Parathyroid adenoma (tissue), 2 donors: ENCODE measurements around the gene PKD1.
A peak's percentile ranks its signal among the peaks of the same experiment; 100 is the strongest.
"Not testable (repeated sequence)": the region's sequence is repeated elsewhere in the genome, so short reads cannot be mapped to it uniquely, and the experiment has no call there.

Experiments
- H2AFZ ChIP-seq: fragments of 300-600 bp; sonication (generic); one replicate; pipeline ENCODE4 v1.7.0; 2017; ENCODE audit warnings: antibody characterized with exemption, mild to moderate bottlenecking
- H3K27ac ChIP-seq: fragments of 300-600 bp; sonication (generic); one replicate; pipeline ENCODE4 v1.7.0; 2017
- H3K27me3 ChIP-seq: fragments of 300-600 bp; sonication (generic); one replicate; pipeline ENCODE4 v1.7.0; 2017; ENCODE audit warnings: low read length; ENCODE audit not compliant: control insufficient read depth, insufficient read depth
- H3K36me3 ChIP-seq: fragments of 300-600 bp; sonication (generic); one replicate; pipeline ENCODE4 v1.7.0; 2017; ENCODE audit warnings: low read length; ENCODE audit not compliant: control insufficient read depth, insufficient read depth
- H3K4me1 ChIP-seq: fragments of 300-600 bp; sonication (generic); one replicate; pipeline ENCODE4 v1.7.0; 2017; ENCODE audit warnings: control low read depth
- H3K4me2 ChIP-seq: fragments of 300-600 bp; sonication (generic); one replicate; pipeline ENCODE4 v1.7.0; 2017; ENCODE audit warnings: low read length
- H3K4me3 ChIP-seq: fragments of 300-600 bp; sonication (generic); one replicate; pipeline ENCODE4 v1.7.0; 2017; ENCODE audit warnings: low read depth, low read length
- H3K79me2 ChIP-seq: fragments of 300-600 bp; sonication (generic); one replicate; pipeline ENCODE4 v1.7.0; 2017; ENCODE audit warnings: control low read depth
- H3K9ac ChIP-seq: fragments of 300-600 bp; sonication (generic); one replicate; pipeline ENCODE4 v1.7.0; 2017; ENCODE audit warnings: mild to moderate bottlenecking
- H3K9me3 ChIP-seq: fragments of 300-600 bp; sonication (generic); one replicate; pipeline ENCODE4 v1.7.0; 2017; ENCODE audit warnings: low read length; ENCODE audit not compliant: control insufficient read depth
- donor health status: primary hyperparathyroidism.

Gene PKD1

DNA sequence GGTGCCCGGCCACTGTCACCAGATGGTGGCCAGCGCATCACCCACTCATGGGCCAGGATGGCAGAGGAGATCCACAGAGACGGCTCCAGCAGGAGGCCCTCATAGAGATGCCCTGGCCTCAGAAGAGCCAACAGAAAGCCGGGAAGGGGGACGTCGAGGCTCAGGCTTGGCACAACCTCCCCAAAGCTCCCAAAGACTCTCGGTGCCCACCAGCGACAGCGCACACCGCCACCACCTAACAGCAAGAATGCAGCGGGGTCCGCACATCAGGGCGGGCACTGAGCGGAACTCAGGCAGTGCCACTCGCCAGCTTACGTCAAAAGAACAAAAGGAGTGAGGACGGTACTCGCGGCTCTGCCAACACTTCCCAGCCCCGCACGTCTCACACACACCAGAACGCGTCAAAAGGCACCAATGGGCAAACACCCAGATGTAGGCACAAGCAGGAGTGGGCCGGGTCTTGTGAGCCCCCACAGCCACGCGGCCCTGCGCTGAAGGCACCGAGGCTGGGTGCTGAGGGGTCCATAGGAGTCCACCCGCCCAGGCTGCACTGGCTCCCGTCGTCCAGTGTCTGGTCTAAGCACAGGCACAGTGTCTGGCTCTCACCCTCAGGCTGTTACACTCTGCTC lies 8.7 kb downstream of the PKD1 start:
- H3K36me3 ChIP-seq, H3K4me2 ChIP-seq, H3K9me3 ChIP-seq, H3K27me3 ChIP-seq, H3K4me3 ChIP-seq, H3K4me1 ChIP-seq, H3K9ac ChIP-seq, H2AFZ ChIP-seq, H3K27ac ChIP-seq: not testable (repeated sequence)
- H3K79me2 ChIP-seq: peaks cover 41% of the 10 kb centered on the region

DNA sequence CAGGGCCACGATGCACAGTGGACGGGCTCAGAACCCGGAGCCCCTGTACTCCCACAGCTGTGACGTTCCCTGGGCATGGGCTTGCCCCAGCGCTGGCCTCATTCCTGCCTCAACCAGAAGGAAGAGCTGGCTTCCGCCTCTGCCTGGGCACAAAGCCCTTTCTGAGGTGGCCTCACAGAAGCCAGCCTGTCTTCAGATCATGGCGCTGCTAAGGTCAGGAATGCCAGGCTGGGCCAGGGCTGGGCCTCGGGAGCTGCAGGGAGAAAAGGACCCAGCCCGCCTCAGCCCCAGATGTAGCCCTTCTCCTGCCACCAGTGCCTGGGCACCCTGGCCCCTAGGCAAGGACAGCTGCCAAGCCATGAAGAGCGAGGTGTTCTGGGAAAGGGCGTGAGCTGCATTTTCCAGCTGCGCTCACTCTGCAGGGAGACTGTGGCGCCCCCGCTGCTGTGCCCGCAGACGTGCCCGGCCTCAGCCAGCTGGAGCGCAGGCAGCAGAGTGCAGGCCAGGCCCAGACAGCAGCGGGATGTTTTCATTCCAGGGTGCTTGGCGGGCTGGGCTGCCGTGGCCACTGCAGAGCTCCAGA lies 9.4 kb downstream of the PKD1 start:
- not testable (repeated sequence) for H3K36me3 ChIP-seq, H3K27ac ChIP-seq, H3K9ac ChIP-seq, H3K4me3 ChIP-seq, H3K4me2 ChIP-seq, H2AFZ ChIP-seq, H3K4me1 ChIP-seq, H3K9me3 ChIP-seq, H3K27me3 ChIP-seq
- peaks cover 39% of the 10 kb centered on the region for H3K79me2 ChIP-seq

DNA sequence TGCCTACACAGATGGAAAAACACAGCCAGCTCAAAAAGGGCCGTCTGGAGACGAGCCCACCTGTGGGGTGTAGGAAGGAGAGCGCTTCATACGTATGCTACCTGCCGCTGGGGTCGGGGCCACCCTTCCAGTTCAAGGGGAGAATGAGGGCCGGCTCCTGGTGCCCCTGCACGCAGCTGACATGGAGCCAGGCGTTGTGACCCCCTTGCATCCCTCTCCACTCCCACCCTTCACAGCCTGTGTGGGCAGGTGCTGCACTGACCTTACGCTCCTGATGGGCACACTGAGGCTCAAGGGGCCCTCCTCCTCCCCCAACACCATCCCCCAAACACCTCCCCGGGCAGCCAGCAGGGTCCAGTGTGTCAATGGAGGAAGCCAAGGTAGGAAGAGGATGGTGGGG lies 10.1 kb downstream of the PKD1 start:
- not testable (repeated sequence) for H3K27me3 ChIP-seq, H3K36me3 ChIP-seq, H2AFZ ChIP-seq, H3K4me1 ChIP-seq, H3K9ac ChIP-seq, H3K4me2 ChIP-seq, H3K9me3 ChIP-seq, H3K4me3 ChIP-seq
- H3K79me2 ChIP-seq: peaks cover 40% of the 10 kb centered on the region
- H3K27ac ChIP-seq: peak overlapping the region; percentile 64

DNA sequence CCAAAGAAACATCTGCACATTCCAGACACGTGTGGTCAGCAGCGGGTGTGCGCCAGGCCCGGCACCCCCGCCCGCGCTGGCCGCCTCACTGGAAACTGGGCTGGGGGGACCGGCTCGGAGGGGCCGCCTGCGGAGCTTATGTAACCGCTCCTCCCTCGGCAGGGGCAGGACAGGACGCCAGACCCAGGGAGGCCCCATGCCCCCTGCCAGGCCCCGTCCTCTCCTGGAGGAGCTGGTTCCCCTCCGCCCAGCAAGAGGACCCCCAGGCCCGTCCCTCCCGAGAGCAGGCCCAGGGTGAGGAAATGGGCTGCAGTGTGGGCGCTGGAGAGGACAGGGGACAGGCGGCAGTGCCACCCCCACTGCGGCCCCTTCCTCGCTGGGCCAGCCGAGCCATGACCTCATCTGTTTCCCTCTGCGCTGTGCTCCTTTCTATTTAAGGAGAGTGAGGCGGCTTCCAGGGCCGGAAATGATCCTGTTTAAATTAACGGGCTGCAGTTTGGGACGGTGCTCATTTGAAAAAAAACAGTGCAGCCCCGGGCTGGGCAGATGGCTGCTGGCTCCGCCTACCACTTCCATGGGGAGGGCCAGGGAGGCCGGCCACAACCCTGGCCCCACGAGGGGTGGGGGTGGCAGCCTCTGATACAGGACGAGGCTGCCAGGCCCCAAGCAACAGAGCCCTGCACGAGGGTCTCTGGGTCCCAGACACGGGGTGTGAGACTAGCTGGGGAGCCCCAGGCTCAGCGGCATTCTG lies 10.8 kb downstream of the PKD1 start:
- not testable (repeated sequence) for H3K36me3 ChIP-seq, H2AFZ ChIP-seq, H3K4me2 ChIP-seq, H3K27me3 ChIP-seq, H3K4me1 ChIP-seq, H3K9me3 ChIP-seq, H3K9ac ChIP-seq, H3K4me3 ChIP-seq
- peaks cover 35% of the 10 kb centered on the region for H3K79me2 ChIP-seq
- peak overlapping the region; percentile 64 for H3K27ac ChIP-seq

DNA sequence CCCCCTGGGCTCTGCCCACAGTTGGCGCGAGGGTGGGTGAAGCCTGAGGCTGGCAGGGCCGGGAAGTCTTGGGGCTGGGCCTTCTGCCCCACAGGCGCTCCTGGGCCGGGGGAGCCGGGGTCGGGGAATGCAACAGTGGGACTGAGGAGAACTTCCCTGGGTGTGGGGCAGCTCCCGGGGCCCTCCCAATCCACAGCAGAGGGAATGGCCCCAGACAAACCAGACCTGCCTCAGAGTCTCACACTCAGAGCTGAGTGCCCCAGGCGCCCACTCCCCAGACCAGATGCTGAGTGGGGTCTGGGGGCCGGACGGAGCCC lies 11.4 kb downstream of the PKD1 start:
- Histone ChIP-seq H3K27ac (peak overlapping the region; percentile 64), H3K79me2 (peaks cover 35% of the 10 kb centered on the region)
- H3K9ac ChIP-seq, H3K4me1 ChIP-seq, H3K9me3 ChIP-seq, H2AFZ ChIP-seq, H3K27me3 ChIP-seq, H3K4me2 ChIP-seq, H3K4me3 ChIP-seq, H3K36me3 ChIP-seq: not testable (repeated sequence)

DNA sequence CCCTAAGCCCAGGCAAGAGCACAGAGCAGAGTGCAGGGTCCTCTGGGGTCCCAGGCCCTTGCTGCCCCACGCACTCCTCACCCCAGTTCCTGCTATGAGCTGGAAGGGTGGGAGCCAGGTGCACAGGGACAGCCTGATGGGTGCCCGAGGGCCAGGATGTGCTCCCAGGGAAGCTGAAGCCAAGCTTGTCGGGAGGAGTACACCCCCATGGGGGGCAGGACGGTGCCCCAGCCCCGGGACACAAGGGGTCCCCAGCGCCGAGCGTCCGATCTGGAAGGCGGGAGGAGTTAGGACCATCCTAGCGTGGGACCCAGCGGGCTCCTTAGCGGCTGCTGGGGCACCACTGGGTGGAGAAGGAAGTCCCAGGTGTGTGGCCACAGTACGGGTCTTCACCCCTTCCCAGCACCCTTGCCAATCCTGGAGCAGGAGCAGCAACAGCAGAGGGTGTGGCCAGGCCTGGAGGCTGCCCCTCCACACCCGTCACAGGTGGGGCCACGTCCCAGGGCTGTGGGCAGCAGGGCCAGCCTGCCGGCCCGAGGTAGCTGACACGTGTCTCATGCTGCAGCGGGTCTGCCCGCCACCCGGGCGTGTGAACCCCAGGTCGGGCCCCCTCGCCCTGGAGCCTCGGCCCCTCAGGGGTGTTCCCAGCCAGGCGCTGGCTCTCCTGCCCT lies 11.9 kb downstream of the PKD1 start:
- H3K4me2 ChIP-seq, H2AFZ ChIP-seq, H3K9me3 ChIP-seq, H3K36me3 ChIP-seq, H3K4me1 ChIP-seq, H3K27ac ChIP-seq, H3K4me3 ChIP-seq, H3K27me3 ChIP-seq, H3K9ac ChIP-seq: not testable (repeated sequence)
- peaks cover 34% of the 10 kb centered on the region for H3K79me2 ChIP-seq

DNA sequence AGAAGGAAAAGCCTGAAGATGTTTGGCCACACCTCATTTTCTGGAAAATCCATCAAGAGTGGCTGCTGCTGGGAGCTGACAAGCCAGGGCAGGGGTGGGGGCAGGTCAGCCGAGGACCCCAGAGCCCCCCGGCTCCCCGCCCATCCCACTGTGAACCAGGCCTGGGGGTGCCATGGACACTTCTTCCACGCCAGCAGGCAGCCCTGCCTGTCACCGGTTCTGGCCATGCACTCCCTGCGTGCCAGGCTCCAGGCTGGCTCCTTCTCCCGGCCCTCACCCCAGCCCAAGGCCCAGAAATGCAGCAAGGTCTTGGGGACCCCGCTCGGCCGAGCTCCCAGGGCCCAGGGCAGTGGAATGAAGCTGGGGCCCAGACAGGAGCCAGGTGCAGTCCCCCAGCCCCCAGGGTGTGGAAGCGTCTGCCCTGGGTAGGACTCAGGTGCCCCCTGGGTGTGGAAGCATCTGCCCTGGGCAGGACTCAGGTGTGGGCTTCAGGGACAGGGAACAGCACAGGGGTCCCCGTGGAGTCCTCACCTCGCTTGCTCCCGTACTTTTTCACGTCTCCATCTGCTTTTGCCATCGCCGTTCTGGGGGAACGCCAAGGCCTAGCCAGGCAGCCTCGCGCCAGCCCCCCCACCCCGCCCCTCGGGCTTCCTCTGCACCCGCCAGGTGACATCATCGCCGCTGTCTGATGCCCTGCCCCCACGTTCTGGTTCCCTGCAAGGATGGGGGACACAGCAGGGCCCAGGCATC lies 12.6 kb downstream of the PKD1 start:
- not testable (repeated sequence) for H3K4me1 ChIP-seq, H2AFZ ChIP-seq, H3K27ac ChIP-seq, H3K4me3 ChIP-seq, H3K36me3 ChIP-seq, H3K27me3 ChIP-seq, H3K9me3 ChIP-seq, H3K4me2 ChIP-seq, H3K9ac ChIP-seq
- H3K79me2 ChIP-seq: peaks cover 30% of the 10 kb centered on the region
